KOPT-K1 (cell line): Measurements from ENCODE around the gene CATSPERE.

Experiments
- H3K27ac ChIP-seq: fragments of 200-600 bp; sonication (generic); 2 replicates; pipeline ENCODE4 v1.5.1; 2016; ENCODE audit warnings: antibody characterized with exemption, mild to moderate bottlenecking, low read depth, low read length; ENCODE audit not compliant: poor library complexity, severe bottlenecking
- H3K36me3 ChIP-seq: fragments of 200-600 bp; sonication (generic); 2 replicates; pipeline ENCODE4 v1.5.1; 2017; ENCODE audit warnings: antibody characterized with exemption, mild to moderate bottlenecking, low read length, moderate library complexity; ENCODE audit not compliant: insufficient read depth
- H3K9me3 ChIP-seq: fragments of 200-600 bp; sonication (generic); 2 replicates; pipeline ENCODE4 v1.5.1; 2017; ENCODE audit warnings: antibody characterized with exemption, low read length, mild to moderate bottlenecking; ENCODE audit not compliant: insufficient read depth, poor library complexity, severe bottlenecking

Gene CATSPERE, protein sequence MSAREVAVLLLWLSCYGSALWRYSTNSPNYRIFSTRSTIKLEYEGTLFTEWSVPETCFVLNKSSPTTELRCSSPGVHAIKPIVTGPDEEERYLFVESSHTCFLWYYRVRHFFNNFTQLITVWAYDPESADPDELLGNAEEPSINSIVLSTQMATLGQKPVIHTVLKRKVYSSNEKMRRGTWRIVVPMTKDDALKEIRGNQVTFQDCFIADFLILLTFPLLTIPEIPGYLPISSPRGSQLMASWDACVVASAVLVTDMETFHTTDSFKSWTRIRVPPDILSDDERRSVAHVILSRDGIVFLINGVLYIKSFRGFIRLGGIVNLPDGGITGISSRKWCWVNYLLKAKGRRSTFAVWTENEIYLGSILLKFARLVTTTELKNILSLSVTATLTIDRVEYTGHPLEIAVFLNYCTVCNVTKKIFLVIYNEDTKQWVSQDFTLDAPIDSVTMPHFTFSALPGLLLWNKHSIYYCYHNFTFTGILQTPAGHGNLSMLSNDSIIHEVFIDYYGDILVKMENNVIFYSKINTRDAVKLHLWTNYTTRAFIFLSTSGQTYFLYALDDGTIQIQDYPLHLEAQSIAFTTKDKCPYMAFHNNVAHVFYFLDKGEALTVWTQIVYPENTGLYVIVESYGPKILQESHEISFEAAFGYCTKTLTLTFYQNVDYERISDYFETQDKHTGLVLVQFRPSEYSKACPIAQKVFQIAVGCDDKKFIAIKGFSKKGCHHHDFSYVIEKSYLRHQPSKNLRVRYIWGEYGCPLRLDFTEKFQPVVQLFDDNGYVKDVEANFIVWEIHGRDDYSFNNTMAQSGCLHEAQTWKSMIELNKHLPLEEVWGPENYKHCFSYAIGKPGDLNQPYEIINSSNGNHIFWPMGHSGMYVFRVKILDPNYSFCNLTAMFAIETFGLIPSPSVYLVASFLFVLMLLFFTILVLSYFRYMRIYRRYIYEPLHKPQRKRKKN

DNA sequence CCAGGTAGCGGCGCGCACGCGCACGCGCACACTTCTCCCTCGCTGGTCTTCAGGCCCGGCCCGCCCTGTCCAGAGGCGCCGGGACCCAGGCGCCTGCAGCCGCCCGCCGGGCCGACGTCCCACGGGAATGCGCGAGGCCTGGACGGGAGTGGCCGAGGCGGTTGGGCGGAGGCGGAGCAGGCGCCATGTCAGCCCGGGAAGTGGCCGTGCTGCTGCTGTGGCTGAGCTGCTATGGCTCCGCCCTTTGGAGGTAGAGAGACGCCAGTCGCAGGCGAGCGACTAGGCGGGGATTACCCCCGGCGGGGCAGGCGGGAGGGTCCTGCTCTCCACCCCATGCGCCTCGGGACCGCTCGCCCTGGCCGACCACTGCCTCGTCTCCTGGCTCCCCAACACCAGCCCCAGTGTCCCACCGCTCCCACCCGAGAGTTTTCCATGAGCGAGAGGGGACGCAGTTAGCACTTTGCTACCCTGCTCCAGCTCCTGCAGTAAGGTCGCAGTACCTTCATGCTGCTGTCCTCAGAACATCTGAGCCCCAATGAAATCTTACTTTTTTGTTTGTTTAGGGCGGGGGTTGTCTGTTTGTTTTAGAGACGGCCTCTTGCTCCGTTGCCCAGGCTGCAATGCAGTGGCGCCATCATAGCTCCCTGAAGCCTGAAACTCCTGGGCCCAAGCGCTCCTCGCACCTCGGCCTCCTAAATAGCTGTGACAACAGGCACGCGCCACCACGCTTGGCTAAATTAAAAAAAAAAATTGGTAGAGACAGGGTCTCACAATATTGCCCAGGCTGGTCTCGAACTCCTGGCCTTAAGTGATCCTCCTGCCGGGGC, at the start of gene CATSPERE:
Gene CATSPERE (plus strand): TSS at position 29 of the 827 bp plus-strand sequence. CDS start 157 bp downstream, at position 186.
- peak within 1 kb of the TSS; percentile 80 for H3K27ac ChIP-seq
- peaks cover 23% of the 10 kb centered on the region for H3K9me3 ChIP-seq

DNA sequence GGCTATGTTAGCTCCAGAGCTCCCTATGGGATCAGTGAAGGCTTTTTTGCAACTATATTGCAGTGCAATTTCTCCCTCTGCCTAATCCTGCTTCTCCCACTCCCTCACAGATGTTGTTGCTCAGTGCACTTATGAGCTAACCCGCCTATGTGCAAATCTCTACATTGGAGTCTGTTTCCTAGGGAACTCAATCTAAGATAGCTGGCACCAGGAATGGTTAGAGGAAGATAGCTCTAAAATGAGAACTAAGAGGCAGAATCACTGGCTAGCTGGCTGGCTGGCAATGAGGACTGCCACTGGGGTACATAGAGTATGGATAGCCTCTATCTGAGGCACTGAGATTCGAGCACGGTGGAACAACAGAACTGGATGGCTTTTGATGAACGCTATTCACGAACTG, 48.9 kb upstream of the CATSPERE start:
- H3K9me3 ChIP-seq = no peaks in the 10 kb centered on the region
- peaks cover 99% of the 10 kb centered on the region for H3K36me3 ChIP-seq
- H3K27ac ChIP-seq = no peak overlapping the region

More for the DNA sequence above, at the start of gene CATSPERE:
- H3K36me3 ChIP-seq = peaks cover 7% of the 10 kb centered on the region; the same call in 1 of the 2 replicates

DNA sequence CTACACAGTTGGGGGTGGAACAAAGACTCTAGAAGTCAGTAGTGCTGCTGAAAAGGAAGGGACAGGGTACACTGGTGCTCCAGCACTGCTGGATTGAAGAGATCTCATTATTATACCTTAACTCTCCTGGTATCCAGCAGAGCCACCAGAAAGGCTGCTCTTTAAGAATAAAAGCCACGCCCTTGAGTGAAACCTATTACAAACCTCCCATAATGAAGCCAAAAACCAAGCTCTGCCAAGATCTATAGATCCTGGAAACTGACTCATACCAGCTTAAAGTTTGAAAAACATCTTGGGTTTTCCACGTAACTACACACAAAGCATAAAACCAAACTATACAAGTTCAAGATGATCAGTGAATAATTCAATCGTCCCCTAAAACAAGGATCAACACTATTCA, 47.3 kb upstream of the CATSPERE start:
- H3K27ac ChIP-seq = no peak overlapping the region
- peaks cover 99% of the 10 kb centered on the region for H3K36me3 ChIP-seq
- no peaks in the 10 kb centered on the region for H3K9me3 ChIP-seq

DNA sequence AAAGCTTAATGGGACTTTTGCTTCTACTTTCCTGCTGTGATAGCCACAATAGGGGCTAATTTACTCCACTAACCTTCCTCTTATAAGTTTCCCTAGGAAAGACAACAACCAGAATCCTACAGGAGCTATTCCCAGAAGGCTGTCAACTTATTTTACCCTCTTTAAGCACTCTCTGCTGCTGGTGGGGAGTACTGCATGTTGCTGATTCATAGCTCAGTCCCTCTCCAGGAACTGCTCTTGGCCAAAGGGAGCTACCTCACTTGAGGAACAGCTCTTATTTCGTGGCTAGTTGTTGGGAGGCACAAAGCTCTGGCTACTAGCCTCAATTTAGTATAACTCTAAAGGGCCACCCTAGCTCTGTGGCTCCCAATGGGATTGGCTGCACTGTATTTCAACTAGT, 46.5 kb upstream of the CATSPERE start:
- Histone ChIP-seq H3K27ac (no peak overlapping the region), H3K9me3 (no peaks in the 10 kb centered on the region), H3K36me3 (peaks cover 99% of the 10 kb centered on the region)

DNA sequence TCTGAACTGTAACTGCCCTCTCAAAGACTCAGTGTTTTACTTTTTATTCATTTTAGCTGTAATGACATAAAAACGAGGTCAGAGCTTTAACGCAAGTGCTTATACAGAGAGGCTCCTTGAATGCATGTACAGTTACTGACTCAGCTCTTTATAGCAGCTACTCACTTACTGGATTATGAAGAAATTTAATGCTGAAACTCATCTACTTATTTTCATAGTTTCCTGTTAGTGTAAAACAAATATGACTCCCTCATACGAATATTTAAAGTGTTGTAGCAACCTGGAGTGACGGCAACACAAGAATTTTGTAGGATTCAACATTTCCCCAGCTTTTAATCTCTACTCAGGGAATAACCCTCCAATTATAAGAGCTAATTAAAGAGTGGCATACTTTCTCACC, 42.0 kb upstream of the CATSPERE start:
- Histone ChIP-seq H3K36me3 (peaks cover 100% of the 10 kb centered on the region), H3K9me3 (no peaks in the 10 kb centered on the region), H3K27ac (no peak overlapping the region)

DNA sequence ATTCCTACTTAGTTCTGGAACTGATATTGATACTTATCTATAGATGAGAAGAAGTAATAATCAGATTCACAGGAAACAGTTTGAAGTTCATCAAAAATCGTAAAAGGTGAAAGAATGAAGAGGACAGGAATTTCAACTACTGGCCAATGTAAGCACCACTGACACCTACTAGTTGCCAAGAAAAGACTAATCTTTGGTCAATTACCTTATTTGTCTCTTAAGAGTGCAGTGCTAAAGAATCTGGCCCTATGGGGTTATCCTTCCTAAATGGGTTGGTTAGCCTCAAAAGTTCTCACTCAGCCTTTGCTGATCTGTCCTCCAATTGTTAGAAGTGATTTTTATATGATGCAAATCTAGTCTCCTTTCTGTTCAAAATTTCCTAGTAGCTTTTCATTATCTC, 38.9 kb upstream of the CATSPERE start:
- peaks cover 90% of the 10 kb centered on the region for H3K36me3 ChIP-seq

DNA sequence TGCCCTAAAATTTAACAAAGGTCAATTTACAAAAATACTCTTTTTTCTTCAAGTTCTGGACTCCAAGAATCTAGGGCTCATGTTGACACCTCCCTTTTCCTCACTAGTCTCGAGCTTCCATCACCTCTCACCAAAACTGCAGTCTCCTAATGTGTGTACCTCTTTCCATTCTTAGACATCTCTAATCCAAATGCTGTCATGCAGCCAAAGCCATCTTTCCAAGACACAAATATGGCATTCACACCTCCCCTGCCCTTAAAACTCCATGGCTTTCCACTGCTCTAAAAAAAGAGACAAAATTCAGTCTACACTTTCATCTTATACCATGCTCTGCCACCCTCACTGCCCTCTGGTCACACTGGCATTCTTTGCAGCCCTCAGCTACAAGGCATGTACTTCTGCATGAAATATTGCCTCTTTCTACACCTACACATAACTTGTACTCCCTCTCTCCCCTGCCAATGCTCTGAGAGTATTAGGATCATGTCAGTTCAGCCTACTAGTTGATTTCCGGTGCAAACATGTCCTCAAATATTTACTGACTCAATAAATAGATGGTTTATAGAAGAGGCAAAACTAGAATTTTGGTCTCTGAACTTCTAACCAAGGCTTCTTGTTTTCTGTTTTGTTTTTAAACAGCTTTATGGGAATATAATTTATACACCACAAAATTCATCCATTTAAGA, 36.3 kb upstream of the CATSPERE start:
- H3K36me3 ChIP-seq = peaks cover 84% of the 10 kb centered on the region
- no peak overlapping the region for H3K27ac ChIP-seq
- H3K9me3 ChIP-seq = no peaks in the 10 kb centered on the region

More for the DNA sequence above, 38.9 kb upstream of the CATSPERE start:
- Histone ChIP-seq H3K9me3 (no peaks in the 10 kb centered on the region), H3K27ac (no peak overlapping the region)

DNA sequence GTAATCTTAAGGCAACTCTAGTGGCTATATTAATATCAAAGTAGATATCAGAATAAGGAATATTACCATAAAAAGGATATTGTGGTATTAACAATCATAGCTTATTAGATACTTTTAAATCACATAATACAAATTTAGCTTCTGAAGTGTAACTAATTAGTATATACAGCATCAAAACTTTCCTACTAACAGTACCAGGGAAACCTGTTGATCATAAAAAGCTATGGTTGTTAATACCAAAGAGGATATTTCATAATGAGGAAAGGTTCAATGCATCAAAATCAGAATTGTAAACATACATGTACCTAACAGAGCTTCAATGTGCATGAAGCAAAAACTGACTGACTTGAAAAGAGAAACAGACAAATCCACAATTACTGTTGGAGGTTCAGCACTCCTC, 33.4 kb upstream of the CATSPERE start:
- H3K9me3 ChIP-seq = no peaks in the 10 kb centered on the region
- H3K27ac ChIP-seq = no peak overlapping the region
- peaks cover 80% of the 10 kb centered on the region for H3K36me3 ChIP-seq

DNA sequence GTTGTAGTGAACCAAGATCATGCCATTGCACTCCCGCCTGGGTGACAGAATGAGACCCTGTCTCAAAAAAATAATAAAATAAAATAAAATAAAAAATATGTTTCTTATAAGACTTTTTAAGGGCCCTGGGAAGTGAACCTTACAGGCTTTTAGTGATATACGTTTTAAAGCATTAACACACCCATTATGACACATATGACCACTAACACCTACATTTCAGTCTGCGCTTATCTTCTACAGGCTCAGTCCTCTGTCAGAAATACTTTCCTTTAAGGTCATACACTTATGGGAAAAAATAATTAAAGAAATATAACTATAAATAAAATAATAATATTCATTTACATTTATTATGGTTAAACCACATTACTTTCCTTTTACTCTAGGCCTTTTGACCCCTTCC, 31.3 kb upstream of the CATSPERE start:
- Histone ChIP-seq H3K9me3 (no peaks in the 10 kb centered on the region), H3K36me3 (peaks cover 80% of the 10 kb centered on the region)

DNA sequence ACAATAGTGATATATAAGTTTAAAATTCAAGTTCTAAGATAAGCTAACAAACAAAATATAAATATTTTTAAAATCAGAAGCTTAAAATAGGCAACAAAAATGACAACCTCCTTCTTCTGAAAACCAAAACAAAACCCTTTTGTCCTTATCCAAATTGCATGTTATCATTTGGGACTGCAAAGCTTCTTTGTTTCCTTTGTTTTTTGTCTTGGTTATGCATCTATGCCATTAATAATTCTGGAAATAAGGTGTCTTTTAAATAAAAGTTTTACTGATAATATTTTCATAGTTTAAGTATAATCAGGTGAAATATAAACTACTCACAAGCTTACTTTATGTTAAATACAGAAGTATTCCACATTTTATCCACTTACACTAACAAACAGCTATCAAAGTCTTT, 29.9 kb upstream of the CATSPERE start:
- H3K36me3 ChIP-seq = peaks cover 80% of the 10 kb centered on the region
- H3K27ac ChIP-seq = no peak overlapping the region
- no peaks in the 10 kb centered on the region for H3K9me3 ChIP-seq

More for the DNA sequence above, 31.3 kb upstream of the CATSPERE start:
- H3K27ac ChIP-seq = no peak overlapping the region

DNA sequence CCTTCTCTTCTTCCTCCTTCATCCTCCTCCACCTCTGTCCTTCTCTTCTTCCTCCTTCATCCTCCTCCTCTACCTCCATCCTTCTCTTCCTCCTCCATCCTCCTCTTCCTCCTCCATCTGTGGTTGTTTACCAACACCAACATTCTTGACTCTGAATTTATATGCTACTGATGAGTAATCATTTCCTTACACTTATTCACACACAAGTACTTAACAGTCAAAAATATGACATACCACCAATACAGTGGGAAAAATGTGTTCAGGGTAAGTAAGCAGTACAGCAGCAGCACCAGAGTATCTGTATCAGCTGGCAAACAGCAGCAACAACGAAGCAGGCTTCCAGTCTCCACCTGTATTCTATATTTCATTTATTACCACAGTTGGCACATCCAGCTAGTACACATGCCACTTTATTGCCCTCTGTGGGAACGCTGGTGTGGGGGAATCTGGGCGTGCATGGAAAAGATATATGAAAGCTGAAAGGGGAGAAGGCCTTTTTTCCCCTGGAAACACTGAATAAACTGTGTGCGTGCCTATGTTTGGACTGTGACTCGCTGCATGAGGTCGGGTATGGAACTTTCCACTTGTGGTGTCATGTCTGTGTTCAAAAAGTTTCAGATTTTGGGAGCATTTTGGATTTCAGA, 25.4 kb upstream of the CATSPERE start:
- H3K9me3 ChIP-seq = no peaks in the 10 kb centered on the region
- H3K27ac ChIP-seq = no peak overlapping the region
- H3K36me3 ChIP-seq = peaks cover 82% of the 10 kb centered on the region

DNA sequence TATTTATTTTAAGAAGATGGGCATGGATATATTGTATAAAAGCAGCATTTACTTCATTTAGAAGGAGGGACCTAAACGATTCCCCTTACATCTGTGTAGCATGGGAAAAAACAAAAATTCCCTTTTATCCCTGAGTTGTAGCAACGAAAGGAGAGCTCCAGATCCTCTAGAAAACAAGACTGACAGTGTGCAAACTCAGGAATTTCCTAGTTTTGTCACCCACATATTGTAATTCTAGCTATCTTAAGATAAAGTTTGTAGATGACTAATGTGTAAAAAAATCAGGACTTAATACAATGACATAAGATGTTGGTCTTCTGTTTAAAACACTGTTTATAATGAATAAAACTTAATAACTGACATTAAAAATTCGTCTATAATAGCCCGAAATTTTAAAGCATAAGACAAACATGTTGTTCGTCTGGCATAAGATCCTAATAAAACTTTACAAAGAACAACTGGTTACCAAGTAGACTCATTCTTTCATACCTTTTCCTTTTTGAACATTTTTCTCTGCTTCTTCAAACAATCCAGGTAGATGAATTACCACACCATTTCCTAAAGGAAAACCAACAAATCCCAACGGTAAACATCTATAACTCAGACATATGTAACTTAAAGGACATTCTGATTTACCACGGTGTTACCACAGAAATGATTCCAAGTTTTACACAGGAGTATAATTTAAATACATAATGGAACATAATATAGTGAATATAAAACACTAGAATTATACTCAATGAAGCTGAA, 24.6 kb upstream of the CATSPERE start:
- Histone ChIP-seq H3K9me3 (no peaks in the 10 kb centered on the region), H3K27ac (no peak overlapping the region), H3K36me3 (peaks cover 77% of the 10 kb centered on the region)

DNA sequence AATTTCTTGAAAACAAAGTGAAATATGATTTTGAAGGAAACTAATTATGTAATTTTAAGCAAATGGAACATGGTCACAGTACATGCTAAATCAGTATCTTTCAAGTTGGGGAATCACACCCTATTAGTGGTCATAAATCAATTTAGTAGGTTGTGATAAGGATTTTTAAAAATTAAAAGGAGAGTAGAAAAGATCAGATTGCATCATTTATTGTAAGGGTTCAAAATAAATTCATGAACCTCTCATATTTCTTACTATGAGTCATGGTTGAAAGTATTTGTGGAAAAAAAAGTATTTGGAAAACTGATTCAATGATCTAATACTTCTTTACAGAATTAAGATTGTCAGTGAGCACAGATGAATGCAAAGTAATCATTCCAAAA, 24.0 kb upstream of the CATSPERE start:
- Histone ChIP-seq H3K27ac (no peak overlapping the region), H3K36me3 (peaks cover 77% of the 10 kb centered on the region), H3K9me3 (no peaks in the 10 kb centered on the region)
